HepG2 (cell line): ENCODE results near the gene RAPGEF6. TPM values are rescaled to one million over a fixed set of nuclear protein-coding genes. Genes with fewer than 3 reads are reported as not detected.

Source experiments
- CENPBD1 ChIP-seq: sonication (generic); formaldehyde crosslinking; IDR thresholded peaks from 2 replicates; pipeline ENCODE4 v1.8.0; 2022; ENCODE audit warnings: missing genetic modification reagents, low read depth, mild to moderate bottlenecking, borderline replicate concordance
- HDAC2 ChIP-seq: sonication (generic); formaldehyde crosslinking; IDR thresholded peaks from 2 replicates; pipeline ENCODE4 v1.4.0; 2020; ENCODE audit warnings: missing genetic modification reagents
- JUND ChIP-seq: sonication (generic); formaldehyde crosslinking; IDR thresholded peaks from 2 replicates; pipeline ENCODE4 v1.8.0; 2022; ENCODE audit warnings: mild to moderate bottlenecking, missing genetic modification reagents
- KDM3A ChIP-seq: IDR thresholded peaks from 2 replicates; pipeline ENCODE4 v1.6.1; 2018; ENCODE audit warnings: low read depth, missing compliant biosample characterization
- KDM5A ChIP-seq: fragments of 200-600 bp; sonication (generic); IDR thresholded peaks from 2 replicates; pipeline ENCODE4 v1.7.0; 2018; ENCODE audit warnings: antibody characterized with exemption, mild to moderate bottlenecking, low read length, borderline replicate concordance
- MIXL1 ChIP-seq: IDR thresholded peaks from 2 replicates; pipeline ENCODE4 v1.6.1; 2016
- SUZ12 ChIP-seq: fragments of 150-350 bp; IDR thresholded peaks from 2 replicates; pipeline ENCODE4 v1.6.1; 2014; ENCODE audit warnings: low read depth, low read length
- TP53 ChIP-seq: sonication (generic); formaldehyde crosslinking; conservative IDR thresholded peaks from 2 replicates; pipeline ENCODE4 v1.4.0; 2020; ENCODE audit warnings: missing genetic modification reagents
- U2AF2 ChIP-seq: fragments of 200-400 bp; formaldehyde crosslinking; IDR thresholded peaks from 2 replicates; pipeline ENCODE4 v1.6.1; 2017; ENCODE audit warnings: low read depth, mild to moderate bottlenecking, low read length
- ZNF136 ChIP-seq: sonication (generic); formaldehyde crosslinking; IDR thresholded peaks from 2 replicates; pipeline ENCODE4 v1.8.1; 2022; ENCODE audit warnings: low read depth, mild to moderate bottlenecking, moderate library complexity, missing genetic modification reagents
- ZNF451 ChIP-seq: sonication (generic); formaldehyde crosslinking; IDR thresholded peaks from 2 replicates; pipeline ENCODE4 v1.5.0; 2020; ENCODE audit warnings: mild to moderate bottlenecking, missing genetic modification reagents
- ZNF552 ChIP-seq: sonication (generic); formaldehyde crosslinking; IDR thresholded peaks from 2 replicates; pipeline ENCODE4 v1.9.0; 2022; ENCODE audit warnings: missing genetic modification reagents, mild to moderate bottlenecking, borderline replicate concordance
- ZNF564 ChIP-seq: sonication (generic); formaldehyde crosslinking; IDR thresholded peaks from 2 replicates; pipeline ENCODE4 v1.8.1; 2023; ENCODE audit warnings: mild to moderate bottlenecking, missing genetic modification reagents
- ZNF879 ChIP-seq: sonication (generic); formaldehyde crosslinking; IDR thresholded peaks from 2 replicates; pipeline ENCODE4 v1.8.1; 2023; ENCODE audit warnings: missing genetic modification reagents
- polyA plus RNA-seq, 8 experiments: library from polyadenylated mRNA; depleted of rRNA in 3 of 8; stranded (reverse) in 7 of 8; unstranded in 1 of 8; fragments of >200 nt; fragmentation: Illumina TruSeq in 4 of 8; extraction: Trizol in 4 of 8; gene quantifications; 2 replicates each; pipeline versions ENCODE4 v1.2.1 to v1.2.3, GENCODE V29; 2011 to 2016; ENCODE audit warnings: low read depth in 4 of 8, missing spikeins in 1 of 8, mixed read lengths in 1 of 8; ENCODE audit not compliant: insufficient read depth in 1 of 8
- total RNA-seq, 5 experiments: library from RNA; depleted of rRNA; stranded (reverse); fragments of >200 nt; fragmentation: Illumina TruSeq; extraction: Trizol; gene quantifications; 2 replicates each; pipeline ENCODE4 v1.2.3, GENCODE V29; 2016; ENCODE audit warnings: low read depth in 1 of 5
- TF ChIP-seq, protein P1 (sequence below): sonication (generic); formaldehyde crosslinking; IDR thresholded peaks from 2 replicates; pipeline ENCODE4 v1.5.0; 2020; ENCODE audit warnings: mild to moderate bottlenecking, missing genetic modification reagents
- TF ChIP-seq, protein P2 (sequence below): sonication (generic); formaldehyde crosslinking; IDR thresholded peaks from 2 replicates; pipeline ENCODE4 v1.4.0; 2020; ENCODE audit warnings: mild to moderate bottlenecking, missing genetic modification reagents, borderline replicate concordance
- TF ChIP-seq, protein P3 (sequence below): sonication (generic); formaldehyde crosslinking; IDR thresholded peaks from 2 replicates; pipeline ENCODE4 v1.8.0; 2022; ENCODE audit warnings: mild to moderate bottlenecking, missing genetic modification reagents, moderate library complexity
- TF ChIP-seq, protein P4 (sequence below): sonication (generic); formaldehyde crosslinking; conservative IDR thresholded peaks from 2 replicates; pipeline ENCODE4 v1.4.0; 2020; ENCODE audit warnings: missing genetic modification reagents

The RAPGEF6 gene
- total and polyA plus RNA-seq, 2 of the 13 experiments (the other 11 are each of a cell fraction or from before 2014, with no cell fraction given) = 7.7 to 24.6 TPM

DNA sequence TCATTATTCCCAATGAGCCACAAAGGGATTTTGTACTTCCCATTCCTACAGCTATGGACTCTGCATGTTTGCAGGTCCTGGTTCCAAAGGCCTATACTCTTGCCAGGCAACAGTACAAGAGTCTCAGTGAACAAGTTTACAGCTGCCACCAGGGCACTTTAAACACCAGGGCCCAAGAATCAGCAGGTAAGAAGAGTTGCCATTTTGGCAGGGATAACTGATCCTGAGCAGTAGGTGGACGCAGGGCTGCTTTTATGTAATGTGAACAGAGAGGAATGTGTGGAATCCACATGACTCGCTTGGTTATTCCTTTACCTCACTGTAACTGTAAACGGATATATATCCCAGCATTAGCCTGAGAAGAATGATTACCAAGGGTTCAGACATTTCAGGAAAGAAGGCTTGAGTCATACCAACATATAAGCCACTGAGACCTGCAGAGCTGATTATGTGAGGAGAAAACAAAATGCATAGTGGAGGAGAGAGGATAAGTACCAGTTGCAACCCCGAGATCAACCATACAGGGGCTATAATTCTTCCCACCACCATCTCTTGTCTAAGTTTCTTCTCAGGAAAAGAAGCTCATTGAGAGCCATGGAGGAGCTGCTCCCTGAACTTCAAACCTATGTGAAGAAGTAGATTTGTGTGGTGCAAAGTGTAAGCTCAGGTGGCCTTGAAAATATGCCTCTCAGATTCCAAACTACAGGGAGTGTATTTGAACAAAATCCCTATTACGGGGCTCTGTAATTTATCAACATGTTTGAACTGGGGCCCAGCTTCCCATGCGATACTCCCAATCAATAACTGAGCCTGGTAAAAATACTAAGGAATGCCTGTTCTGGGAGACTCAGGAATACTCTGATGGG is 24.6 kb downstream of the RAPGEF6 start (continued):
- TF ChIP-seq JUND (CRISPR knock-in tag) (no peak), CENPBD1 (CRISPR knock-in tag) (no peak), KDM5A (no peak), SUZ12 (no peak), TP53 (CRISPR knock-in tag) (no peak), ZNF451 (CRISPR knock-in tag) (no peak), ZNF564 (CRISPR knock-in tag) (no peak), KDM3A (no peak), ZNF136 (CRISPR knock-in tag) (no peak), U2AF2 (no peak), ZNF552 (CRISPR knock-in tag) (no peak), HDAC2 (CRISPR knock-in tag) (no peak), MIXL1 (CRISPR knock-in tag) (0 out of 2 replicates have a peak, but pooled peaks have one; percentile 52), ZNF879 (CRISPR knock-in tag) (no peak)
- TF ChIP-seq, protein P1, sequence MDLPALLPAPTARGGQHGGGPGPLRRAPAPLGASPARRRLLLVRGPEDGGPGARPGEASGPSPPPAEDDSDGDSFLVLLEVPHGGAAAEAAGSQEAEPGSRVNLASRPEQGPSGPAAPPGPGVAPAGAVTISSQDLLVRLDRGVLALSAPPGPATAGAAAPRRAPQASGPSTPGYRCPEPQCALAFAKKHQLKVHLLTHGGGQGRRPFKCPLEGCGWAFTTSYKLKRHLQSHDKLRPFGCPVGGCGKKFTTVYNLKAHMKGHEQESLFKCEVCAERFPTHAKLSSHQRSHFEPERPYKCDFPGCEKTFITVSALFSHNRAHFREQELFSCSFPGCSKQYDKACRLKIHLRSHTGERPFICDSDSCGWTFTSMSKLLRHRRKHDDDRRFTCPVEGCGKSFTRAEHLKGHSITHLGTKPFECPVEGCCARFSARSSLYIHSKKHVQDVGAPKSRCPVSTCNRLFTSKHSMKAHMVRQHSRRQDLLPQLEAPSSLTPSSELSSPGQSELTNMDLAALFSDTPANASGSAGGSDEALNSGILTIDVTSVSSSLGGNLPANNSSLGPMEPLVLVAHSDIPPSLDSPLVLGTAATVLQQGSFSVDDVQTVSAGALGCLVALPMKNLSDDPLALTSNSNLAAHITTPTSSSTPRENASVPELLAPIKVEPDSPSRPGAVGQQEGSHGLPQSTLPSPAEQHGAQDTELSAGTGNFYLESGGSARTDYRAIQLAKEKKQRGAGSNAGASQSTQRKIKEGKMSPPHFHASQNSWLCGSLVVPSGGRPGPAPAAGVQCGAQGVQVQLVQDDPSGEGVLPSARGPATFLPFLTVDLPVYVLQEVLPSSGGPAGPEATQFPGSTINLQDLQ (CRISPR knock-in tag) = no peak
- TF ChIP-seq, protein P2, sequence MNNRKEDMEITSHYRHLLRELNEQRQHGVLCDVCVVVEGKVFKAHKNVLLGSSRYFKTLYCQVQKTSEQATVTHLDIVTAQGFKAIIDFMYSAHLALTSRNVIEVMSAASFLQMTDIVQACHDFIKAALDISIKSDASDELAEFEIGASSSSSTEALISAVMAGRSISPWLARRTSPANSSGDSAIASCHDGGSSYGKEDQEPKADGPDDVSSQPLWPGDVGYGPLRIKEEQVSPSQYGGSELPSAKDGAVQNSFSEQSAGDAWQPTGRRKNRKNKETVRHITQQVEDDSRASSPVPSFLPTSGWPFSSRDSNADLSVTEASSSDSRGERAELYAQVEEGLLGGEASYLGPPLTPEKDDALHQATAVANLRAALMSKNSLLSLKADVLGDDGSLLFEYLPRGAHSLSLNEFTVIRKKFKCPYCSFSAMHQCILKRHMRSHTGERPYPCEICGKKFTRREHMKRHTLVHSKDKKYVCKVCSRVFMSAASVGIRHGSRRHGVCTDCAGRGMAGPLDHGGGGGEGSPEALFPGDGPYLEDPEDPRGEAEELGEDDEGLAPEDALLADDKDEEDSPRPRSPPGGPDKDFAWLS (CRISPR knock-in tag) = no peak
- TF ChIP-seq, protein P3, sequence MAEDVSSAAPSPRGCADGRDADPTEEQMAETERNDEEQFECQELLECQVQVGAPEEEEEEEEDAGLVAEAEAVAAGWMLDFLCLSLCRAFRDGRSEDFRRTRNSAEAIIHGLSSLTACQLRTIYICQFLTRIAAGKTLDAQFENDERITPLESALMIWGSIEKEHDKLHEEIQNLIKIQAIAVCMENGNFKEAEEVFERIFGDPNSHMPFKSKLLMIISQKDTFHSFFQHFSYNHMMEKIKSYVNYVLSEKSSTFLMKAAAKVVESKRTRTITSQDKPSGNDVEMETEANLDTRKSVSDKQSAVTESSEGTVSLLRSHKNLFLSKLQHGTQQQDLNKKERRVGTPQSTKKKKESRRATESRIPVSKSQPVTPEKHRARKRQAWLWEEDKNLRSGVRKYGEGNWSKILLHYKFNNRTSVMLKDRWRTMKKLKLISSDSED = no peak
- TF ChIP-seq, protein P4, sequence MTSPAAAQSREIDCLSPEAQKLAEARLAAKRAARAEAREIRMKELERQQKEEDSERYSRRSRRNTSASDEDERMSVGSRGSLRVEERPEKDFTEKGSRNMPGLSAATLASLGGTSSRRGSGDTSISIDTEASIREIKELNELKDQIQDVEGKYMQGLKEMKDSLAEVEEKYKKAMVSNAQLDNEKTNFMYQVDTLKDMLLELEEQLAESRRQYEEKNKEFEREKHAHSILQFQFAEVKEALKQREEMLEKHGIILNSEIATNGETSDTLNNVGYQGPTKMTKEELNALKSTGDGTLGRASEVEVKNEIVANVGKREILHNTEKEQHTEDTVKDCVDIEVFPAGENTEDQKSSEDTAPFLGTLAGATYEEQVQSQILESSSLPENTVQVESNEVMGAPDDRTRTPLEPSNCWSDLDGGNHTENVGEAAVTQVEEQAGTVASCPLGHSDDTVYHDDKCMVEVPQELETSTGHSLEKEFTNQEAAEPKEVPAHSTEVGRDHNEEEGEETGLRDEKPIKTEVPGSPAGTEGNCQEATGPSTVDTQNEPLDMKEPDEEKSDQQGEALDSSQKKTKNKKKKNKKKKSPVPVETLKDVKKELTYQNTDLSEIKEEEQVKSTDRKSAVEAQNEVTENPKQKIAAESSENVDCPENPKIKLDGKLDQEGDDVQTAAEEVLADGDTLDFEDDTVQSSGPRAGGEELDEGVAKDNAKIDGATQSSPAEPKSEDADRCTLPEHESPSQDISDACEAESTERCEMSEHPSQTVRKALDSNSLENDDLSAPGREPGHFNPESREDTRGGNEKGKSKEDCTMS (CRISPR knock-in tag) = no peak
